HG03575 (cell line): Measurements from ENCODE around the gene CTXND1.

Experiments
- ATAC-seq: cut with Tn5 transposase; IDR thresholded peaks from one replicate; pipeline ENCODE4 v1.9.1; 2021; ENCODE audit not compliant: unreplicated experiment, insufficient number of reproducible peaks, low FRiP score; ENCODE audit errors: extremely low read depth

The CTXND1 gene

GRCh38 chr15:80216141-80216540 is 35.9 kb downstream of the CTXND1 start:
- no peak for ATAC-seq

- no peak for ATAC-seq
Measured at GRCh38 chr15:80214910-80215309, 37.1 kb downstream of the CTXND1 start.

GRCh38 chr15:80211976-80212375 is 40.0 kb downstream of the CTXND1 start:
- no peak for ATAC-seq

- no peak for ATAC-seq
Measured at GRCh38 chr15:80210611-80211573, 41.1 kb downstream of the CTXND1 start.

GRCh38 chr15:80208758-80209734 is 43.0 kb downstream of the CTXND1 start:
- no peak for ATAC-seq

- no peak for ATAC-seq
Measured at GRCh38 chr15:80207887-80208286, 44.1 kb downstream of the CTXND1 start.

GRCh38 chr15:80204231-80204630 is 47.8 kb downstream of the CTXND1 start:
- ATAC-seq, result no peak

GRCh38 chr15:80203361-80203885 is 48.6 kb downstream of the CTXND1 start:
- ATAC-seq, result no peak

- no peak for ATAC-seq
Measured at GRCh38 chr15:80202641-80203360, 49.2 kb downstream of the CTXND1 start.

GRCh38 chr15:80202016-80202315 is 50.0 kb downstream of the CTXND1 start:
- no peak for ATAC-seq

- no peak for ATAC-seq
Measured at GRCh38 chr15:80201256-80202015, 50.6 kb downstream of the CTXND1 start.

GRCh38 chr15:80199869-80200268 is 52.1 kb downstream of the CTXND1 start:
- no peak for ATAC-seq

GRCh38 chr15:80199366-80199765 is 52.6 kb downstream of the CTXND1 start:
- ATAC-seq, result no peak

GRCh38 chr15:80194914-80195313 is 57.1 kb downstream of the CTXND1 start:
- ATAC-seq, result no peak

GRCh38 chr15:80194186-80194585 is 57.8 kb downstream of the CTXND1 start:
- ATAC-seq, result no peak

GRCh38 chr15:80191897-80192595 is 60.0 kb downstream of the CTXND1 start:
- ATAC-seq, result no peak

GRCh38 chr15:80191198-80191597 is 60.8 kb downstream of the CTXND1 start:
- no peak for ATAC-seq

GRCh38 chr15:80188251-80188650 is 63.8 kb downstream of the CTXND1 start:
- ATAC-seq, result no peak
